HepG2 (cell line): ENCODE measurements around the gene COX14. TPM values are rescaled to one million over a fixed set of nuclear protein-coding genes. Genes with fewer than 3 reads are reported as not detected.
A peak's percentile ranks its signal among the peaks of the same experiment; 100 is the strongest.

Experiments
- ATF1 ChIP-seq: IDR thresholded peaks from 2 replicates; pipeline ENCODE4 v1.6.1; 2016; ENCODE audit warnings: mild to moderate bottlenecking, control low read depth
- ATRX ChIP-seq: sonication (generic); formaldehyde crosslinking; IDR thresholded peaks from 2 replicates; pipeline ENCODE4 v1.4.0; 2020; ENCODE audit warnings: missing genetic modification reagents, borderline replicate concordance
- BCL6 ChIP-seq: IDR thresholded peaks from 2 replicates; pipeline ENCODE4 v1.6.1; 2016; ENCODE audit warnings: missing genetic modification reagents, missing compliant biosample characterization
- GTF2F1 ChIP-seq: fragments of 150-350 bp; IDR thresholded peaks from 2 replicates; pipeline ENCODE4 v1.6.1; 2014; ENCODE audit warnings: low read length
- HDAC1 ChIP-seq: sonication (generic); formaldehyde crosslinking; IDR thresholded peaks from 2 replicates; pipeline ENCODE4 v1.5.1; 2020; ENCODE audit warnings: mild to moderate bottlenecking, missing genetic modification reagents
- HMG20A ChIP-seq: IDR thresholded peaks from 2 replicates; pipeline ENCODE4 v1.6.1; 2016; ENCODE audit warnings: borderline replicate concordance
- HMGXB4 ChIP-seq, 2 experiments: sonication (generic) in 1 of 2; formaldehyde crosslinking in 1 of 2; IDR thresholded peaks; 2 replicates each; pipeline versions ENCODE4 v1.4.0 to v1.6.1; 2018 to 2020; ENCODE audit warnings: missing genetic modification reagents in 2 of 2, borderline replicate concordance in 1 of 2, low read depth in 1 of 2, mild to moderate bottlenecking in 1 of 2, missing biosample characterization in 1 of 2
- IKZF4 ChIP-seq: sonication (generic); formaldehyde crosslinking; IDR thresholded peaks from 2 replicates; pipeline ENCODE4 v1.5.1; 2020; ENCODE audit warnings: borderline replicate concordance, mild to moderate bottlenecking, low read depth, missing genetic modification reagents; ENCODE audit errors: not compliant biosample characterization
- ISL2 ChIP-seq: sonication (generic); formaldehyde crosslinking; IDR thresholded peaks from 2 replicates; pipeline ENCODE4 v1.5.0; 2020; ENCODE audit warnings: missing genetic modification reagents
- NBN ChIP-seq: fragments of 450-650 bp; conservative IDR thresholded peaks from 2 replicates; pipeline ENCODE4 v1.6.1; 2017
- NCOA1 ChIP-seq: sonication (generic); formaldehyde crosslinking; IDR thresholded peaks from 2 replicates; pipeline ENCODE4 v1.9.0; 2021; ENCODE audit warnings: missing genetic modification reagents
- PHF20 ChIP-seq: sonication (generic); formaldehyde crosslinking; IDR thresholded peaks from 2 replicates; pipeline ENCODE4 v1.5.0; 2020; ENCODE audit warnings: mild to moderate bottlenecking, missing genetic modification reagents
- REXO4 ChIP-seq: sonication (generic); formaldehyde crosslinking; IDR thresholded peaks from 2 replicates; pipeline ENCODE4 v1.8.0; 2022; ENCODE audit warnings: missing genetic modification reagents, mild to moderate bottlenecking, borderline replicate concordance
- RFXANK ChIP-seq: IDR thresholded peaks from 2 replicates; pipeline ENCODE4 v1.6.1; 2016
- SAP130 ChIP-seq: IDR thresholded peaks from 2 replicates; pipeline ENCODE4 v1.6.1; 2016; ENCODE audit warnings: low read depth
- SMAD1 ChIP-seq: sonication (generic); formaldehyde crosslinking; IDR thresholded peaks from 2 replicates; pipeline ENCODE4 v1.4.0; 2020; ENCODE audit warnings: missing genetic modification reagents, low read depth, mild to moderate bottlenecking, borderline replicate concordance
- SP4 ChIP-seq: sonication (generic); formaldehyde crosslinking; IDR thresholded peaks from 2 replicates; pipeline ENCODE4 v1.8.1; 2023; ENCODE audit warnings: mild to moderate bottlenecking, missing genetic modification reagents
- THAP7 ChIP-seq: sonication (generic); formaldehyde crosslinking; IDR thresholded peaks from 2 replicates; pipeline ENCODE4 v1.8.1; 2023; ENCODE audit warnings: mild to moderate bottlenecking, missing genetic modification reagents
- ZBTB20 ChIP-seq: sonication (generic); formaldehyde crosslinking; IDR thresholded peaks from 2 replicates; pipeline ENCODE4 v1.8.1; 2023; ENCODE audit warnings: missing genetic modification reagents, low read depth, mild to moderate bottlenecking, borderline replicate concordance
- ZNF333 ChIP-seq: sonication (generic); formaldehyde crosslinking; IDR thresholded peaks from 2 replicates; pipeline ENCODE4 v1.4.0; 2020; ENCODE audit warnings: mild to moderate bottlenecking, missing genetic modification reagents, borderline replicate concordance
- ZNF34 ChIP-seq: sonication (generic); formaldehyde crosslinking; IDR thresholded peaks from 2 replicates; pipeline ENCODE4 v1.4.0; 2020; ENCODE audit warnings: mild to moderate bottlenecking, missing genetic modification reagents, borderline replicate concordance
- ZNF343 ChIP-seq: sonication (generic); formaldehyde crosslinking; IDR thresholded peaks from 2 replicates; pipeline ENCODE4 v1.4.0; 2020; ENCODE audit warnings: mild to moderate bottlenecking, missing genetic modification reagents
- ZNF580 ChIP-seq: IDR thresholded peaks from 2 replicates; pipeline ENCODE4 v1.6.1; 2016; ENCODE audit warnings: low read depth, borderline replicate concordance
- ZNF704 ChIP-seq: sonication (generic); formaldehyde crosslinking; IDR thresholded peaks from 2 replicates; pipeline ENCODE4 v1.8.1; 2023; ENCODE audit warnings: mild to moderate bottlenecking, inconsistent platforms, moderate library complexity, missing genetic modification reagents, borderline replicate concordance
- ZNF776 ChIP-seq: sonication (generic); formaldehyde crosslinking; IDR thresholded peaks from 2 replicates; pipeline ENCODE4 v1.4.0; 2020; ENCODE audit warnings: mild to moderate bottlenecking, missing genetic modification reagents
- ZNF816 ChIP-seq: sonication (generic); formaldehyde crosslinking; IDR thresholded peaks from 2 replicates; pipeline ENCODE4 v1.8.0; 2022; ENCODE audit warnings: missing genetic modification reagents, mild to moderate bottlenecking, borderline replicate concordance
- ZSCAN31 ChIP-seq: sonication (generic); formaldehyde crosslinking; IDR thresholded peaks from 2 replicates; pipeline ENCODE4 v1.5.0; 2020; ENCODE audit warnings: low read depth, mild to moderate bottlenecking, missing genetic modification reagents
- polyA plus RNA-seq, 8 experiments: library from polyadenylated mRNA; depleted of rRNA in 3 of 8; stranded (reverse) in 7 of 8; unstranded in 1 of 8; fragments of >200 nt; fragmentation: Illumina TruSeq in 4 of 8; extraction: Trizol in 4 of 8; gene quantifications; 2 replicates each; pipeline versions ENCODE4 v1.2.1 to v1.2.3, GENCODE V29; 2011 to 2016; ENCODE audit warnings: low read depth in 4 of 8, missing spikeins in 1 of 8, mixed read lengths in 1 of 8; ENCODE audit not compliant: insufficient read depth in 1 of 8
- total RNA-seq, 5 experiments: library from RNA; depleted of rRNA; stranded (reverse); fragments of >200 nt; fragmentation: Illumina TruSeq; extraction: Trizol; gene quantifications; 2 replicates each; pipeline ENCODE4 v1.2.3, GENCODE V29; 2016; ENCODE audit warnings: low read depth in 1 of 5

COX14 gene
- total and polyA plus RNA-seq, 2 of the 13 experiments (the other 11 are each of a cell fraction or from before 2014, with no cell fraction given), result 53.0 to 71.6 TPM

- TF ChIP-seq HMGXB4 (CRISPR knock-in tag; IDR thresholded peaks at IDR 0.05; ENCODE audit: borderline replicate concordance in 1 of 2, low read depth in 1 of 2), result no peak
- TF ChIP-seq NCOA1, result no peak
- no peak for TF ChIP-seq HMG20A
- TF ChIP-seq NBN, result no peak
- TF ChIP-seq ISL2 (CRISPR knock-in tag), result no peak
- no peak for TF ChIP-seq ZNF776
- no peak for TF ChIP-seq ATRX (CRISPR knock-in tag)
- no peak for TF ChIP-seq SP4
- TF ChIP-seq ZNF343 (CRISPR knock-in tag), result no peak
- TF ChIP-seq HDAC1 (CRISPR knock-in tag), result 0 out of 2 replicates have a peak, but pooled peaks have one; percentile 31
- TF ChIP-seq SMAD1 (CRISPR knock-in tag), result no peak
- no peak for TF ChIP-seq REXO4 (CRISPR knock-in tag)
- no peak for TF ChIP-seq GTF2F1
- TF ChIP-seq ZNF34 (CRISPR knock-in tag), result no peak
- TF ChIP-seq IKZF4 (CRISPR knock-in tag), result no peak
- peak; percentile 58; the same call in 1 of the 2 replicates for TF ChIP-seq SAP130 (CRISPR knock-in tag)
- no peak for TF ChIP-seq ZNF580 (CRISPR knock-in tag)
- TF ChIP-seq RFXANK (CRISPR knock-in tag), result no peak
- TF ChIP-seq ZSCAN31 (CRISPR knock-in tag), result no peak
- TF ChIP-seq ZBTB20, result no peak
- TF ChIP-seq PHF20, result no peak
- no peak for TF ChIP-seq BCL6 (CRISPR knock-in tag)
- TF ChIP-seq ZNF704 (CRISPR knock-in tag), result no peak
- no peak for TF ChIP-seq ATF1 (CRISPR knock-in tag)
- no peak for TF ChIP-seq ZNF816 (CRISPR knock-in tag)
- TF ChIP-seq THAP7 (CRISPR knock-in tag), result no peak
- no peak for TF ChIP-seq ZNF333
Observed at GRCh38 chr12:50104417-50105366, 7.3 kb upstream of the COX14 start (continued).
